Upper lobe of left lung (tissue), 4 donors: ENCODE data around the gene NT5DC4.
"Not testable (repeated sequence)": the region's sequence is repeated elsewhere in the genome, so short reads cannot be mapped to it uniquely, and the experiment has no call there.

Source experiments
- CTCF ChIP-seq, 6 experiments: fragments of 450-650 bp in 4 of 6; fragments of 200-600 bp in 2 of 6; sonication (generic) in 2 of 6; IDR thresholded peaks; one replicate each; pipeline ENCODE4 v1.5.1; 2016 to 2019; ENCODE audit warnings: antibody characterized with exemption in 6 of 6
- POLR2A ChIP-seq, 4 donors: fragments of 450-650 bp; IDR thresholded peaks; one replicate each; pipeline ENCODE4 v1.5.1; 2016 to 2017; ENCODE audit warnings: antibody characterized with exemption in 4 of 4, mild to moderate bottlenecking in 2 of 4

- not testable (repeated sequence) for TF ChIP-seq POLR2A, CTCF (IDR thresholded peaks at IDR 0.05)
Measured at GRCh38 chr2:112716094-112716493, 4.7 kb upstream of the NT5DC4 start.
